Measurements from ENCODE around the gene NUFIP1.

The NUFIP1 gene

DNA sequence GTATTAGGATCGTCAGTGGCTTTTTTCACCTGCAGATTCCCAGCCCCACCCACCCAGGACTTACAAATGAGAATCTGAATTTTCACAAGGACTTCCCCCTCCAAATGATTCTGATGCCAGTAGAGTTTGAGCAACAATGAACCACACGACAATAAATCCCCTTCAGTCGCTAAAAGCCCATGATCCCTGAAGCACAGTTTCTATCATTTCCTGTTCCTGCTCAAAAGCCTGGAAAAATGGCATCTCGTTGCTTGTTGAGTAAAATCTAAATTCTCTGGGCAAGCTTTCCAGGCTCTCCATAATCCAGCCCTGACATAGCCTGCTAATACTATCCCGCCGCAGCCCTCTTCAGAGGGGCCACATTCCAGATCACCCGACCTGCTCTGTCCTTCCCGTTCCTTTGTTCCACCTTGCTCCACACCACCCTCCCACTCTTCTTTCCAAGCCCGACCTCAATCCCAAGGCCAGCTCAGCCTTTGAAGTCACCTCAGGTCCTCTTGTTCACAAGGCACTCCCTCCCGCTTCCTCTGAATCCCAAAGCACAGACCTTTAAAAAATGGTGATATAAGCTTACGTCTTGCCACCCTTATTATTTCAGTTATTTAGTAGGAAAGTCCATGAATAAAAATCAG is 67.9 kb downstream of the NUFIP1 start:
- Histone ChIP-seq H3K36me3 (replicated peaks) (no peaks in the 10 kb centered on the region), H3K4me1 (peaks cover 11% of the 10 kb centered on the region), H3K27me3 (ENCODE audit: low read depth) (no peaks in the 10 kb centered on the region; the same call in 1 of the 2 replicates), H3K9me3 (no peaks in the 10 kb centered on the region), H3K4me3 (no peak overlapping the region)
- in situ Hi-C loops (cut with MboI; ENCODE audit: low sequenced_read_pairs) = no loop called here
- peak in 1 of 2 experiments; percentile 30 for DNase-seq (ENCODE audit: low spot score in 2 of 2)

DNA sequence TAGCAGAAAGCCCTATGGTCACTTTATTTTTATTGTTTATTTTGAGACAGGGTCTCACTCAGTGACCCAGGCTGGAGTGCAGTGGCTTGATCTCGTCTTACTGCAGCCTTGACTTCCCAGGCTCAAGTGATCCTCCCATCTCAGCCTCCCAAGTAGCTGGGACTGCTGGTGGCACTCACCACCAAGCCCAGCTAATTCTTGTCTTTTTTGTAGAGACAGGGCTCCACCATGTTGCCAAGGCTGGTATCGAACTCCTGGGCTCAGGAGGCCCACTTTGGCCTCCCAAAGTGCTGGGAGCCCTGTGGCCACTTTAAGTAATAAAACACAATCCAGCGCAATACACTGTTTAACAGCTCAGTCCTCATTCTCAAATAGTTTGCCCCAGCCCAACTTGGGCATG is 69.3 kb downstream of the NUFIP1 start:
- H3K9me3 ChIP-seq = no peaks in the 10 kb centered on the region
- H3K4me3 ChIP-seq = no peak overlapping the region
- H3K27me3 ChIP-seq (ENCODE audit: low read depth) = no peaks in the 10 kb centered on the region; the same call in 1 of the 2 replicates
- H3K4me1 ChIP-seq = peaks cover 11% of the 10 kb centered on the region
- H3K36me3 ChIP-seq (replicated peaks) = no peaks in the 10 kb centered on the region
- no peak for DNase-seq (ENCODE audit: low spot score in 2 of 2)
- in situ Hi-C loops (cut with MboI; ENCODE audit: low sequenced_read_pairs) = no loop called here

GRCh38 chr13:44919104-44919804 is 70.0 kb downstream of the NUFIP1 start:
- H3K27me3 ChIP-seq (ENCODE audit: low read depth) = no peaks in the 10 kb centered on the region; the same call in 1 of the 2 replicates
- in situ Hi-C loops (cut with MboI; ENCODE audit: low sequenced_read_pairs) = no loop called here
- DNase-seq (ENCODE audit: low spot score in 2 of 2) = no peak
- no peak overlapping the region for H3K4me3 ChIP-seq
- H3K4me1 ChIP-seq = peaks cover 11% of the 10 kb centered on the region
- H3K9me3 ChIP-seq = no peaks in the 10 kb centered on the region
- no peaks in the 10 kb centered on the region for H3K36me3 ChIP-seq (replicated peaks)

DNA sequence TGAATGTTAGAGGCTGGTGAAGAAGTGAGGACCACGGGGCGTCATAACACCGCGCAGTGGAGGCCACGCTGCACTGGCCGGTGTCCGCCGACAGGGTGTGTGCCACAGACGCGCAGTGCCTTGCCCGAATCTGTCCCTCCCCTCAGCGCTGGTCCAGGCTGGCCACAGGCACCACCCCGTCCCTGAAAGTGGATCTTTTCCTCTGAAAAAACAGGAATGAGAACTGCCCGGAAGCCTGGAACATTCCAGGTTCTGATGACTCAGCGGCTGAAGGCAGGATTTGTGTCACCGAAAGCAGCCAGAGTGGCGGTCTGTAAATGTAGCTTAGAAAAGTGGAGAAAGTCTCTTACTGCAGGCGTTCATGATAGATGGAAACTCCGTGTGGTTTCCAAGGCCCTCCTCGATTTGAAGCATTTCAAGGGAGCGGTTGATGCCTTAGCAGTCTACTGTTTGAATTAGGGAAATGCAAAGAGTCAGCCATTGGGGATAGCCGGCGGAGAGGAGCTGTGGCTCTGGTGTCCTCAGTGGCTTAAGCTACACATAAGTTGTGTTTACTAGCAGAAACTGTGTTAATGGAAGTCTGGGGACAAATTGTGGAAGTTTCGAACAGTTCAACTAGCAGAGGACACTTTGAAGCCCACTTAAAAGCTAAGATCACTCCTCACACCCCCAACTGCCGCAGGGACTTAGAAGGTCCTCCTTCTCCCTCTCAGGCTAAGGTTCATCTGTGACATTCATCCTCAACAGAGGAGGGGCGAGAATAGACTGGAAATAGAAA is 70.8 kb downstream of the NUFIP1 start:
- Histone ChIP-seq H3K36me3 (replicated peaks) (no peaks in the 10 kb centered on the region), H3K9me3 (no peaks in the 10 kb centered on the region), H3K27me3 (ENCODE audit: low read depth) (no peaks in the 10 kb centered on the region), H3K4me3 (peak overlapping the region; percentile 35), H3K4me1 (peaks cover 11% of the 10 kb centered on the region)
- DNase-seq (ENCODE audit: low spot score in 2 of 2) = peak; percentile 73 to 93
- in situ Hi-C loops (cut with MboI; ENCODE audit: low sequenced_read_pairs) = no loop called here

GRCh38 chr13:44917589-44918325 is 71.5 kb downstream of the NUFIP1 start:
- Histone ChIP-seq H3K4me1 (peaks cover 11% of the 10 kb centered on the region), H3K4me3 (peak overlapping the region; percentile 35), H3K27me3 (ENCODE audit: low read depth) (no peaks in the 10 kb centered on the region), H3K36me3 (replicated peaks) (no peaks in the 10 kb centered on the region), H3K9me3 (no peaks in the 10 kb centered on the region)
- in situ Hi-C loops (cut with MboI; ENCODE audit: low sequenced_read_pairs) = no loop called here
- peak; percentile 95 to 99 for DNase-seq (ENCODE audit: low spot score in 2 of 2)

DNA sequence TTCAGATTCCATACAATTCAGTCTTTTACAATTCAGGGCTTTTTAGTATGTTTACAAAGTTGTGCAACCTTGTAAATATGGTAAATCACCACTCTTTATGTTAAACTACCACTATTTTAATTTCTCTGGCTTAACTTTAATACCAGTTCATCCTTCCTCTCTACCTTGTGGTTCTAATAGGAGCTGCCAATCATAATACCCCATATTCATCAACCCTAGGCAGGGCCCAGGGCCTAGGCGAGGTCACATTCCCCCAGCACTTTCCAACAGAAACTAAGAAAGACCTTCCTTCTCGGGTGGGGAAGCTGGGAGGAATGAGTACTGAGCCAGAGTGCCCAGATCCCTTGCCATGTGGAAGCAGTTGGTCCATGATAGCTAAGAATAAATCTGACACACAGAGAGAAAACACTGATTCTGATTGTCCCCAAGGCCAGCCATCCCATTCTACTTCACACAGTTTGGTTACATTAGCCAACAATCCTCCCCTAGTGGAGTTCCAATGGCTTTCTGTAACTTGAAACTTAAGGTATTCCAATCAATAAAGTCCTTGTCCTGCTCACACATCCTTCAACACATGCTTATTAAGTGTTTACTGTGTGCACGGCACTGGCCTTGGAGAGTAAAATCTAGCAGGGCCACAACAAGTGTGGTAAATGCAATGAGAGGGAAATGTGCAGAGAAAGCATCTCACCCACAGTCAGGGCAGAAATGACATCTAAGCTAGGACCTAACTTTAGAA is 76.8 kb downstream of the NUFIP1 start:
- no peak for DNase-seq (ENCODE audit: low spot score in 2 of 2)
- no peaks in the 10 kb centered on the region for H3K27me3 ChIP-seq (ENCODE audit: low read depth)
- in situ Hi-C loops (cut with MboI; ENCODE audit: low sequenced_read_pairs) = no loop called here
- H3K9me3 ChIP-seq = 0 out of 2 replicates have a peak, but pooled peaks cover 5% of the 10 kb centered on the region
- peaks cover 6% of the 10 kb centered on the region for H3K4me1 ChIP-seq
- no peaks in the 10 kb centered on the region for H3K36me3 ChIP-seq (replicated peaks)
- H3K4me3 ChIP-seq = no peak overlapping the region

DNA sequence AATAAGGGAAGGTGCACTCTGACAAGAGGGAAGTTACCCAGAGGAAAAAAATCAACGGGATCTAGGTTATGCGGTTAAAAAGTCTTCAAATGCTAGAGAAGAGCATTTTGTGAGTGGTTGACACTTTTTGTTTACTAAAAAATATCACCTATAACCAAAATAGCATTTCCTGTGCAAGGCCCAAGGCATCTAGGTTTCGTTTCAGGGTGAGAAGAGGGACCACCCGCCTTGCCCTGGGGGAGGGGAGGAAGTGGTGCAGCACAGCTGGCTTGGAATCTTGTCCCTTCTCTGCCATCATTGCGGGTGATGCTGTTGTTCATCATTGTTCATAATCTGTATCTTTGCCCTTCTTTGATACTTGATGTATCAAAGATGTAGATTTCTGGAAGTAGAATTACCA is 80.6 kb downstream of the NUFIP1 start:
- Histone ChIP-seq H3K4me1 (peaks cover 29% of the 10 kb centered on the region), H3K27me3 (ENCODE audit: low read depth) (no peaks in the 10 kb centered on the region), H3K36me3 (replicated peaks) (no peaks in the 10 kb centered on the region), H3K4me3 (no peak overlapping the region), H3K9me3 (0 out of 2 replicates have a peak, but pooled peaks cover 5% of the 10 kb centered on the region)
- in situ Hi-C loops (cut with MboI; ENCODE audit: low sequenced_read_pairs) = no loop called here
- no peak for DNase-seq (ENCODE audit: low spot score in 2 of 2)

DNA sequence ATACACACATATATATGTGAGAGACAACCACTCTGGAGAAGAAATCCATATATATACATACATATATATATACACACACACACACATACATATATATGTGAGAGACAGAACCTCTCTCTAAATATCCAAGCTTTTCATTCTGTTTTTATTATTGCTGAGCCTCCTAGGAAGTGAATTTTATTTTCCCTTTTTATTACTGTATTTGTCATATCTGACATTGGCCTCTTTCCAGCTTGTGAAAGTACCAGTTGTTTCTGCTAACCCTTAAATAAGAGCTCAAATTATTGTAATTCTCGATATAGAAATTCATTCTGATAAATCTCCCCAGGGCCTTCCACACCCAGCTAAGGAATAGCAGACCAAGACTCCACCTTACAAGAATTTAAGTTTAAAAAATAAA is 81.0 kb downstream of the NUFIP1 start:
- in situ Hi-C loops (cut with MboI; ENCODE audit: low sequenced_read_pairs) = no loop called here
- Histone ChIP-seq H3K4me1 (peaks cover 34% of the 10 kb centered on the region), H3K4me3 (no peak overlapping the region), H3K36me3 (replicated peaks) (no peaks in the 10 kb centered on the region), H3K9me3 (0 out of 2 replicates have a peak, but pooled peaks cover 5% of the 10 kb centered on the region), H3K27me3 (ENCODE audit: low read depth) (no peaks in the 10 kb centered on the region)
- DNase-seq (ENCODE audit: low spot score in 2 of 2) = no peak

- Histone ChIP-seq H3K36me3 (replicated peaks) (no peaks in the 10 kb centered on the region), H3K4me1 (peaks cover 46% of the 10 kb centered on the region), H3K4me3 (no peak overlapping the region), H3K9me3 (0 out of 2 replicates have a peak, but pooled peaks cover 3% of the 10 kb centered on the region), H3K27me3 (ENCODE audit: low read depth) (no peaks in the 10 kb centered on the region)
- peak in 1 of 2 experiments; percentile 29 for DNase-seq (ENCODE audit: low spot score in 2 of 2)
- in situ Hi-C loops (cut with MboI; ENCODE audit: low sequenced_read_pairs) = no loop called here
Observed at GRCh38 chr13:44906713-44907112, 82.6 kb downstream of the NUFIP1 start.

- H3K4me1 ChIP-seq = peaks cover 46% of the 10 kb centered on the region
- no peaks in the 10 kb centered on the region for H3K36me3 ChIP-seq (replicated peaks)
- DNase-seq (ENCODE audit: low spot score in 2 of 2) = no peak
- in situ Hi-C loops (cut with MboI; ENCODE audit: low sequenced_read_pairs) = no loop called here
- no peaks in the 10 kb centered on the region for H3K27me3 ChIP-seq (ENCODE audit: low read depth)
- no peak overlapping the region for H3K4me3 ChIP-seq
- H3K9me3 ChIP-seq = no peaks in the 10 kb centered on the region
Observed at GRCh38 chr13:44906230-44906629, 83.0 kb downstream of the NUFIP1 start.

DNA sequence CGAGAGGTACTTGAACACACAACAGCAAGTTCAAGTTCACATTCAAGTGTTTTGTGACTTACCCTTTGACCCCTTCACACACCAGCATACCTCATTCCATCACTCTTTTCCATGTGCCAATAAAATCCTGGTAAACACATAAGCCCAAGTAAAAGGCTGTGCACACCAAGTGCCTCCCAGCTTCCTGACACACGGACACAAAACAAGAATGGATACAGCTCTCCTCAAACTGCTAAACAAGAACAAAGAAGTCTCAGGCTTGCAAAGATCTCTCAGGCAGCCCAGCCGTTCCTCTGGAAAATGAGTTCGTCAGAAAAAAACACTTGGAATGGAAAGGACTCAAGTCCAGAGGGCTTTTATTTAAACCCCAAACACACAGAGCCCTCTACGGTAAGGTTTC is 83.7 kb downstream of the NUFIP1 start:
- H3K27me3 ChIP-seq (ENCODE audit: low read depth) = no peaks in the 10 kb centered on the region
- no peak overlapping the region for H3K4me3 ChIP-seq
- in situ Hi-C loops (cut with MboI; ENCODE audit: low sequenced_read_pairs) = no loop called here
- peaks cover 46% of the 10 kb centered on the region for H3K4me1 ChIP-seq
- H3K36me3 ChIP-seq (replicated peaks) = no peaks in the 10 kb centered on the region
- H3K9me3 ChIP-seq = no peaks in the 10 kb centered on the region
- no peak for DNase-seq (ENCODE audit: low spot score in 2 of 2)

DNA sequence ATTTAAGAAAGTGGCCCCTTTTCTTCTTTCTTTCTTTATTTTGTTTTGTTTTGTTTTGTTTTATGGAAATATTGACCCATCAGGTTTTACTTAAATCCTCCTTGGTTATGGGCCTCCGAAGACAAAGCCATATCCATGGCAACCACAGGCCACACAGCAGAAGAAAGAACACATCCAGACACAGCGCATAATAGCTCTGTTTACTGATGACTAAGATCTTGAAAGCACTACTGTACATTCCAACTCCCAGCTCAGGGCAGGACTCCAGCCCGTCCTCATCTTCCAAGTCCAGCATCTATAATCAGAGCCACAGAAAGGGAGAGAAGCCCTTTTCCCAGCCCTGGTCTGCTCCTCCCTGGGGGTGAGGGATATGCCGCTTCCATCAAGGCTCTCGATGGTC is 84.3 kb downstream of the NUFIP1 start:
- H3K27me3 ChIP-seq (ENCODE audit: low read depth) = no peaks in the 10 kb centered on the region
- H3K36me3 ChIP-seq (replicated peaks) = no peaks in the 10 kb centered on the region
- in situ Hi-C loops (cut with MboI; ENCODE audit: low sequenced_read_pairs) = no loop called here
- H3K4me1 ChIP-seq = peaks cover 48% of the 10 kb centered on the region
- H3K9me3 ChIP-seq = no peaks in the 10 kb centered on the region
- H3K4me3 ChIP-seq = no peak overlapping the region
- peak; percentile 89 to 96 for DNase-seq (ENCODE audit: low spot score in 2 of 2)

DNA sequence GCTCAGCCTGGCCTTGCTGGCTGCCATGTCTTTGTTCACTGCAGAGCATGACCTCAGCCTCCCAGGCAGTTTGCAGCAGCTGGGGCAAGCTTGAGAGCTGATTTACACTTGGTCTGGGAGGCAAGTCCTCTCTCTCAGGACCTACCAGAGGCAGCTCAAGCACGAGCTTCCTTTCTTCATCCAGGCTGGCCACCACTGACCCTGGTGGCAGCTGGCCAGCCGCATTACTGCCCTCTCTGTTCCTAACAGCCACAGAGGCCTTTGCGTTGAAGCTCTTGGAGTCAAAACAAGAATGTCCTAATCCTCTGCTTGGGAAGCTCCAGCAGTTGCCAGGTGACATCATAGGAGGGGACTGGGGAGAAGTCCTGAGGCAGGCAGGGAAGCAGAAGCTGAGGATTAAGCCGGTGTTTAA is 85.7 kb downstream of the NUFIP1 start:
- H3K9me3 ChIP-seq = no peaks in the 10 kb centered on the region
- H3K4me1 ChIP-seq = peaks cover 51% of the 10 kb centered on the region
- peak; percentile 62 to 70 for DNase-seq (ENCODE audit: low spot score in 2 of 2)
- H3K27me3 ChIP-seq (ENCODE audit: low read depth) = no peaks in the 10 kb centered on the region
- H3K4me3 ChIP-seq = no peak overlapping the region
- H3K36me3 ChIP-seq (replicated peaks) = no peaks in the 10 kb centered on the region
- in situ Hi-C loops (cut with MboI; ENCODE audit: low sequenced_read_pairs) = no loop called here
